H9 (cell line): Measurements from ENCODE around the gene ILDR2. TPM values are rescaled to one million over a fixed set of nuclear protein-coding genes. Genes with fewer than 3 reads are reported as not detected.

Experiments used
- DNase-seq: peaks from one replicate; pipeline ENCODE4 v3.0.0-alpha.2; 2017
- H2AFZ ChIP-seq: one replicate; pipeline ENCODE4 v1.6.1; 2013; ENCODE audit warnings: mild to moderate bottlenecking, low read length, control low read depth, moderate library complexity
- H2AK5ac ChIP-seq: 2 replicates; pipeline ENCODE4 v1.6.1; 2013; ENCODE audit warnings: low read length, control low read depth, mixed read lengths; ENCODE audit not compliant: insufficient read length
- H2BK120ac ChIP-seq: one replicate; pipeline ENCODE4 v1.6.1; 2013; ENCODE audit warnings: low read depth, mild to moderate bottlenecking, low read length, control low read depth, inconsistent platforms; ENCODE audit not compliant: poor library complexity, severe bottlenecking
- H2BK12ac ChIP-seq: 2 replicates; pipeline ENCODE4 v1.6.1; 2013; ENCODE audit warnings: low read length, control low read depth, mixed read lengths, low read depth; ENCODE audit not compliant: insufficient read length
- H2BK15ac ChIP-seq: 2 replicates; pipeline ENCODE4 v1.6.1; 2013; ENCODE audit warnings: low read depth, low read length, control low read depth
- H2BK20ac ChIP-seq: one replicate; pipeline ENCODE4 v1.6.1; 2013; ENCODE audit warnings: low read depth, mild to moderate bottlenecking, low read length, control low read depth, inconsistent platforms; ENCODE audit not compliant: poor library complexity, severe bottlenecking
- H2BK5ac ChIP-seq: 2 replicates; pipeline ENCODE4 v1.6.1; 2013; ENCODE audit warnings: low read length, control low read depth, mixed read lengths; ENCODE audit not compliant: insufficient read length
- H3K14ac ChIP-seq: 2 replicates; pipeline ENCODE4 v1.6.1; 2013; ENCODE audit warnings: low read length, control low read depth; ENCODE audit not compliant: insufficient read depth
- H3K18ac ChIP-seq: 2 replicates; pipeline ENCODE4 v1.6.1; 2013; ENCODE audit warnings: low read depth, mild to moderate bottlenecking, mixed read lengths, low read length, control low read depth; ENCODE audit not compliant: insufficient read length
- H3K23ac ChIP-seq: 2 replicates; pipeline ENCODE4 v1.6.1; 2013; ENCODE audit warnings: low read length, control low read depth, mixed read lengths, low read depth; ENCODE audit not compliant: insufficient read length
- H3K23me2 ChIP-seq: 2 replicates; pipeline ENCODE4 v1.6.1; 2013; ENCODE audit warnings: low read depth, mild to moderate bottlenecking, mixed read lengths, low read length, control low read depth; ENCODE audit not compliant: insufficient read length, poor library complexity, severe bottlenecking
- H3K27ac ChIP-seq: 2 replicates; pipeline ENCODE4 v1.5.1; 2013; ENCODE audit warnings: low read length, control low read depth, mixed read lengths, low read depth; ENCODE audit not compliant: insufficient read length
- H3K27me3 ChIP-seq: 2 replicates; pipeline ENCODE4 v1.6.1; 2013; ENCODE audit warnings: low read length, control low read depth, inconsistent platforms; ENCODE audit not compliant: insufficient read depth
- H3K4ac ChIP-seq: 2 replicates; pipeline ENCODE4 v1.6.1; 2013; ENCODE audit warnings: low read depth, mild to moderate bottlenecking, control low read depth, inconsistent platforms, low read length, moderate library complexity
- H3K4me1 ChIP-seq: 2 replicates; pipeline ENCODE4 v1.6.1; 2013; ENCODE audit warnings: low read length, control low read depth, inconsistent platforms; ENCODE audit not compliant: insufficient read depth
- H3K4me2 ChIP-seq: 2 replicates; pipeline ENCODE4 v1.6.1; 2013; ENCODE audit warnings: low read length, control low read depth, mixed read lengths; ENCODE audit not compliant: insufficient read length, insufficient read depth
- H3K56ac ChIP-seq: 2 replicates; pipeline ENCODE4 v1.6.1; 2013; ENCODE audit warnings: low read depth, mild to moderate bottlenecking, mixed read lengths, low read length, control low read depth; ENCODE audit not compliant: insufficient read length
- H3K79me1 ChIP-seq: 2 replicates; pipeline ENCODE4 v1.6.1; 2013; ENCODE audit warnings: low read depth, mild to moderate bottlenecking, moderate library complexity, low read length, control low read depth, inconsistent platforms; ENCODE audit not compliant: insufficient read depth, poor library complexity, severe bottlenecking
- H3K79me2 ChIP-seq: 2 replicates; pipeline ENCODE4 v1.6.1; 2013; ENCODE audit warnings: low read length, control low read depth, inconsistent platforms; ENCODE audit not compliant: insufficient read depth
- H3K9ac ChIP-seq: 2 replicates; pipeline ENCODE4 v1.6.1; 2013; ENCODE audit warnings: low read length, control low read depth, mixed read lengths; ENCODE audit not compliant: insufficient read length; ENCODE audit errors: extremely low read depth
- H3K9me3 ChIP-seq: one replicate; pipeline ENCODE4 v1.6.1; 2013; ENCODE audit warnings: low read depth, low read length, inconsistent platforms; ENCODE audit not compliant: control insufficient read depth
- H3T11ph ChIP-seq: one replicate; pipeline ENCODE4 v1.6.1; 2013; ENCODE audit warnings: mild to moderate bottlenecking, low read length, control low read depth, inconsistent platforms
- H4K20me1 ChIP-seq: one replicate; pipeline ENCODE4 v1.6.1; 2013; ENCODE audit not compliant: control insufficient read depth, insufficient read length, insufficient read depth
- H4K5ac ChIP-seq: 2 replicates; pipeline ENCODE4 v1.6.1; 2013; ENCODE audit warnings: low read depth, mild to moderate bottlenecking, mixed read lengths, low read length, control low read depth; ENCODE audit not compliant: insufficient read length
- H4K8ac ChIP-seq: replicated peaks from 2 replicates; pipeline ENCODE4 v1.6.1; 2013; ENCODE audit warnings: low read length, control low read depth, mixed read lengths, low read depth; ENCODE audit not compliant: insufficient read length
- H4K91ac ChIP-seq: 2 replicates; pipeline ENCODE4 v1.6.1; 2013; ENCODE audit warnings: low read depth, mild to moderate bottlenecking, moderate library complexity, mixed read lengths, low read length, control low read depth; ENCODE audit not compliant: insufficient read length
- H3K27ac Mint-ChIP-seq, 3 experiments: 2 replicates in 2 of 3; 3 replicates in 1 of 3; pipeline ENCODE4 v1.8.0; 2020 to 2021; ENCODE audit warnings: mixed read lengths in 3 of 3, mild to moderate bottlenecking in 1 of 3, moderate library complexity in 1 of 3
- H3K27me3 Mint-ChIP-seq: 2 replicates; pipeline ENCODE4 v1.8.0; 2021; ENCODE audit warnings: low read depth, mild to moderate bottlenecking, moderate library complexity, mixed read lengths
- H3K36me3 Mint-ChIP-seq, 3 experiments: 2 replicates in 2 of 3; 3 replicates in 1 of 3; pipeline ENCODE4 v1.8.0; 2020 to 2021; ENCODE audit warnings: low read depth in 3 of 3, mixed read lengths in 3 of 3; ENCODE audit not compliant: insufficient read depth in 1 of 3
- H3K4me1 Mint-ChIP-seq, 2 experiments: 2 replicates each; pipeline ENCODE4 v1.8.0; 2020; ENCODE audit warnings: mixed read lengths in 2 of 2
- H3K4me3 Mint-ChIP-seq, 2 experiments: 2 replicates in 1 of 2; 3 replicates in 1 of 2; pipeline ENCODE4 v1.8.0; 2020 to 2021; ENCODE audit warnings: mild to moderate bottlenecking in 2 of 2, mixed read lengths in 2 of 2, moderate library complexity in 1 of 2
- H3K9me3 Mint-ChIP-seq, 2 experiments: 2 replicates in 1 of 2; 3 replicates in 1 of 2; pipeline ENCODE4 v1.8.0; 2020; ENCODE audit warnings: mild to moderate bottlenecking in 2 of 2, mixed read lengths in 2 of 2, moderate library complexity in 1 of 2
- WGBS: extraction: QIAGEN DNeasy Blood & Tissue Kit; methylation state at CpG from one replicate; pipeline ENCODE4 v1.1.7; 2013; ENCODE audit warnings: missing lambda C conversion rate, low lambda C conversion rate, mixed read lengths; ENCODE audit not compliant: insufficient read length; ENCODE audit errors: extremely low coverage; 5-methylcytosine and 5-hydroxymethylcytosine counted together
- total RNA-seq: library from RNA; stranded (reverse); gene quantifications from 2 replicates; pipeline ENCODE4 v1.2.1, GENCODE V29; 2021
- TF ChIP-seq, protein P1 (sequence below): fragments of 200-600 bp; sonication (generic); conservative IDR thresholded peaks from 3 replicates; pipeline ENCODE4 v1.8.0; 2021; ENCODE audit warnings: antibody characterized with exemption, mild to moderate bottlenecking

Gene ILDR2
- total RNA-seq, 1 experiment from 2014 or later = 1.1 TPM

- Mint-ChIP-seq H3K36me3 (peaks cover 8 to 20% (median 10%) of the 10 kb centered on the region in 3 experiments; a peak in 6 of 7 replicates), H3K27me3 (peaks cover 4% of the 10 kb centered on the region), H3K4me1 (peaks cover 4 to 7% of the 10 kb centered on the region in 2 experiments), H3K27ac (no peak overlapping the region), H3K9me3 (peaks cover 25 to 26% of the 10 kb centered on the region in 2 experiments), H3K4me3 (no peak overlapping the region)
- H4K91ac ChIP-seq = no peak overlapping the region
- no peak overlapping the region for H3K56ac ChIP-seq
- TF ChIP-seq, protein P1, sequence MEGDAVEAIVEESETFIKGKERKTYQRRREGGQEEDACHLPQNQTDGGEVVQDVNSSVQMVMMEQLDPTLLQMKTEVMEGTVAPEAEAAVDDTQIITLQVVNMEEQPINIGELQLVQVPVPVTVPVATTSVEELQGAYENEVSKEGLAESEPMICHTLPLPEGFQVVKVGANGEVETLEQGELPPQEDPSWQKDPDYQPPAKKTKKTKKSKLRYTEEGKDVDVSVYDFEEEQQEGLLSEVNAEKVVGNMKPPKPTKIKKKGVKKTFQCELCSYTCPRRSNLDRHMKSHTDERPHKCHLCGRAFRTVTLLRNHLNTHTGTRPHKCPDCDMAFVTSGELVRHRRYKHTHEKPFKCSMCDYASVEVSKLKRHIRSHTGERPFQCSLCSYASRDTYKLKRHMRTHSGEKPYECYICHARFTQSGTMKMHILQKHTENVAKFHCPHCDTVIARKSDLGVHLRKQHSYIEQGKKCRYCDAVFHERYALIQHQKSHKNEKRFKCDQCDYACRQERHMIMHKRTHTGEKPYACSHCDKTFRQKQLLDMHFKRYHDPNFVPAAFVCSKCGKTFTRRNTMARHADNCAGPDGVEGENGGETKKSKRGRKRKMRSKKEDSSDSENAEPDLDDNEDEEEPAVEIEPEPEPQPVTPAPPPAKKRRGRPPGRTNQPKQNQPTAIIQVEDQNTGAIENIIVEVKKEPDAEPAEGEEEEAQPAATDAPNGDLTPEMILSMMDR = no peak
- no peak for DNase-seq
- H2BK20ac ChIP-seq = no peak overlapping the region
- no peak overlapping the region for H3K27ac ChIP-seq
- no peak overlapping the region for H2BK5ac ChIP-seq
- no peak overlapping the region for H4K8ac ChIP-seq
- H2AK5ac ChIP-seq = no peak overlapping the region
- no peak overlapping the region for H4K5ac ChIP-seq
- no peaks in the 10 kb centered on the region for H4K20me1 ChIP-seq
- no peak overlapping the region for H3K18ac ChIP-seq
- H3K79me2 ChIP-seq = no peaks in the 10 kb centered on the region
- no peaks in the 10 kb centered on the region for H3K4me1 ChIP-seq
- H3K23ac ChIP-seq = no peak overlapping the region
- no peak overlapping the region for H3K14ac ChIP-seq
- H2AFZ ChIP-seq = no peak overlapping the region
- no peak overlapping the region for H2BK120ac ChIP-seq
- WGBS = no CpG with 5 or more reads among the region's 1 CpG
- H3T11ph ChIP-seq = no peak overlapping the region
- no peak overlapping the region for H3K4me2 ChIP-seq
- no peak overlapping the region for H2BK15ac ChIP-seq
- peaks cover 4% of the 10 kb centered on the region for H3K9me3 ChIP-seq
- H3K9ac ChIP-seq = no peak overlapping the region
- no peaks in the 10 kb centered on the region for H3K23me2 ChIP-seq
- H2BK12ac ChIP-seq = no peak overlapping the region
- no peaks in the 10 kb centered on the region for H3K27me3 ChIP-seq
- H3K79me1 ChIP-seq = no peaks in the 10 kb centered on the region
- no peak overlapping the region for H3K4ac ChIP-seq
Observed at GRCh38 chr1:166911624-166912023, 63.7 kb downstream of the ILDR2 start.
